ENCODE data around the gene EDAR. TPM values are rescaled to one million over a fixed set of nuclear protein-coding genes. Genes with fewer than 3 reads are reported as not detected.

EDAR gene
- total RNA-seq, 1 donor from 2014 or later = 5.1 TPM

- no peaks in the 10 kb centered on the region for H3K27me3 Mint-ChIP-seq
- H3K4me1 Mint-ChIP-seq (ENCODE audit: unreplicated experiment) = peaks cover 53% of the 10 kb centered on the region
- H3K9me3 Mint-ChIP-seq = no peaks in the 10 kb centered on the region
- DNase-seq (ENCODE audit: extremely low spot score, unreplicated experiment) = no peak
- H3K36me3 Mint-ChIP-seq = no peaks in the 10 kb centered on the region
- no peak overlapping the region for H3K4me3 Mint-ChIP-seq
- H3K27ac Mint-ChIP-seq = peak overlapping the region; percentile 31
- TF ChIP-seq, protein P1, sequence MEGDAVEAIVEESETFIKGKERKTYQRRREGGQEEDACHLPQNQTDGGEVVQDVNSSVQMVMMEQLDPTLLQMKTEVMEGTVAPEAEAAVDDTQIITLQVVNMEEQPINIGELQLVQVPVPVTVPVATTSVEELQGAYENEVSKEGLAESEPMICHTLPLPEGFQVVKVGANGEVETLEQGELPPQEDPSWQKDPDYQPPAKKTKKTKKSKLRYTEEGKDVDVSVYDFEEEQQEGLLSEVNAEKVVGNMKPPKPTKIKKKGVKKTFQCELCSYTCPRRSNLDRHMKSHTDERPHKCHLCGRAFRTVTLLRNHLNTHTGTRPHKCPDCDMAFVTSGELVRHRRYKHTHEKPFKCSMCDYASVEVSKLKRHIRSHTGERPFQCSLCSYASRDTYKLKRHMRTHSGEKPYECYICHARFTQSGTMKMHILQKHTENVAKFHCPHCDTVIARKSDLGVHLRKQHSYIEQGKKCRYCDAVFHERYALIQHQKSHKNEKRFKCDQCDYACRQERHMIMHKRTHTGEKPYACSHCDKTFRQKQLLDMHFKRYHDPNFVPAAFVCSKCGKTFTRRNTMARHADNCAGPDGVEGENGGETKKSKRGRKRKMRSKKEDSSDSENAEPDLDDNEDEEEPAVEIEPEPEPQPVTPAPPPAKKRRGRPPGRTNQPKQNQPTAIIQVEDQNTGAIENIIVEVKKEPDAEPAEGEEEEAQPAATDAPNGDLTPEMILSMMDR (conservative IDR thresholded peaks at IDR 0.05) = no peak
These were observed 23.3 kb downstream of the EDAR start for GRCh38 chr2:108965540-108966289.

DNA sequence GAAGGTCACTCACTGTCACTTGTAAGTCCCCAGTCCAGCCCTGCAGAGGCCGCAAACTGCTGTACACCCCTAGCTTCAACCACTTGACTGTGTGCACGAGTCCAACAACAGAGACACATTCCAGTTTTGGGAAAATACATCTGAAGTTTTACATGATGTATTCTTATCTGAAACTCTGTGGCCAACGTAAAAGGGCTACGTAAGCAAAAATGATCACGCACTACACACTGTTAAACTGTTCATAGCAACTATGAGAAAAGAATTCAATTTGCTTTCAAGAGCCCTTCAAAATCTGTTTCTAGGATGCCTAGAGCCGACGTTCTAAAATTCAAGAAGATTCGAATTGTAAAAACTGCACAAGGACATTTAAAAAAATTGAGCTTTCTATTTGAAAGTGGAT, 26.0 kb downstream of the EDAR start:
- H3K4me3 Mint-ChIP-seq = no peak overlapping the region
- H3K36me3 Mint-ChIP-seq = no peaks in the 10 kb centered on the region
- H3K27me3 Mint-ChIP-seq = no peaks in the 10 kb centered on the region
- no peaks in the 10 kb centered on the region for H3K9me3 Mint-ChIP-seq
- TF ChIP-seq, protein P1 (conservative IDR thresholded peaks at IDR 0.05) = no peak
- H3K4me1 Mint-ChIP-seq (ENCODE audit: unreplicated experiment) = peaks cover 29% of the 10 kb centered on the region
- no peak for DNase-seq (ENCODE audit: extremely low spot score, unreplicated experiment)
- H3K27ac Mint-ChIP-seq = no peak overlapping the region

GRCh38 chr2:108961796-108962195, 27.2 kb downstream of the EDAR start:
- H3K27ac Mint-ChIP-seq = no peak overlapping the region
- TF ChIP-seq, protein P1 (conservative IDR thresholded peaks at IDR 0.05) = no peak
- H3K36me3 Mint-ChIP-seq = no peaks in the 10 kb centered on the region
- no peaks in the 10 kb centered on the region for H3K27me3 Mint-ChIP-seq
- H3K4me1 Mint-ChIP-seq (ENCODE audit: unreplicated experiment) = peaks cover 30% of the 10 kb centered on the region
- DNase-seq (ENCODE audit: extremely low spot score, unreplicated experiment) = no peak
- no peak overlapping the region for H3K4me3 Mint-ChIP-seq
- no peaks in the 10 kb centered on the region for H3K9me3 Mint-ChIP-seq

DNA sequence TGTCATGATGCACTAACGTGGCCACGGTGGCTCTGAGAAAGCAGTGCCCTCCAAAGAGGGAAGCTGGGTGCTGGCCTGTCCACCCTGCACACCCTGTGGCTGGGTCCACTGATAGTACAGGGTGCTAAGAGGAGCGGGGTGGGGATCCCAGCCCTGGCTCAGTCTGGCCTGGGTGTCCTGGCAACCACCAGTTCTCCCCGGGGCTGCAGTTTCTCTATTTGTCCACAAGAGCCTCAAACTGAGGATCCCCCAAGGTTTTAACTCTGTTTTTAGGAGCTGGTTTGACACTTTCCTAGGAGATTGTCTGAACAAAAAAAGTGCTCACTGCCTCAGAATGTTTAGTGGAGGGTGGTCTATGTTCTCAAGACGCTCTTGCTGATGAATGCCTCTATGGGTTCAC, 29.0 kb downstream of the EDAR start:
- Mint-ChIP-seq H3K4me1 (ENCODE audit: unreplicated experiment) (peaks cover 18% of the 10 kb centered on the region), H3K27ac (no peak overlapping the region), H3K27me3 (no peaks in the 10 kb centered on the region)

DNA sequence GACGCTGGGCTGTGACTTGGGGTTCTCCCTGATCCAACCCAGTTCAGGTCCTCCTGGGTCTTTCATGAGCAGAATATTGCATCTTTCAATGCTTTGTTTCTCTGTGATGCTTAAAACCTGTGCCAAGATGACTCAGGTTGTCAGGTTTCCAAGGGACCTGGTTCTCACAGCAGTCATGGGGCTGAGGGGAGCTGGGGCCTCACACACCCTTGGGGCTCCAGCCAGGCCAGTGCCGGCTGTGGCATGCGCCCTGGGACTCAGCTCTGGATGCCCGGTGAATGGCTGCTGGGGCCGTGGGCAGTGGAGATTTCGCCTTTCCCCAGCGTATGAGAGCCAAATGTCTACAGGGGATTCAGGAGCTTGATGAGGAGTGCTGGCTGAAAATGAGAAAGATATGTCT, 29.6 kb downstream of the EDAR start:
- no peak for DNase-seq (ENCODE audit: extremely low spot score, unreplicated experiment)
- H3K27ac Mint-ChIP-seq = no peak overlapping the region
- TF ChIP-seq, protein P1 (conservative IDR thresholded peaks at IDR 0.05) = no peak
- no peak overlapping the region for H3K4me3 Mint-ChIP-seq
- peaks cover 18% of the 10 kb centered on the region for H3K4me1 Mint-ChIP-seq (ENCODE audit: unreplicated experiment)
- no peaks in the 10 kb centered on the region for H3K27me3 Mint-ChIP-seq
- peaks cover 1% of the 10 kb centered on the region for H3K9me3 Mint-ChIP-seq
- peaks cover 1% of the 10 kb centered on the region for H3K36me3 Mint-ChIP-seq

More for the DNA sequence above, 29.0 kb downstream of the EDAR start:
- TF ChIP-seq, protein P1 (conservative IDR thresholded peaks at IDR 0.05) = peak; percentile 41
- DNase-seq (ENCODE audit: extremely low spot score, unreplicated experiment) = no peak
- no peaks in the 10 kb centered on the region for H3K9me3 Mint-ChIP-seq
- no peak overlapping the region for H3K4me3 Mint-ChIP-seq
- no peaks in the 10 kb centered on the region for H3K36me3 Mint-ChIP-seq
